Measurements from ENCODE around the gene CNTNAP2.

Gene CNTNAP2

GRCh38 chr7:147811923-147812322, 1695.3 kb downstream of the CNTNAP2 start:
- DNase-seq = no peak

DNA sequence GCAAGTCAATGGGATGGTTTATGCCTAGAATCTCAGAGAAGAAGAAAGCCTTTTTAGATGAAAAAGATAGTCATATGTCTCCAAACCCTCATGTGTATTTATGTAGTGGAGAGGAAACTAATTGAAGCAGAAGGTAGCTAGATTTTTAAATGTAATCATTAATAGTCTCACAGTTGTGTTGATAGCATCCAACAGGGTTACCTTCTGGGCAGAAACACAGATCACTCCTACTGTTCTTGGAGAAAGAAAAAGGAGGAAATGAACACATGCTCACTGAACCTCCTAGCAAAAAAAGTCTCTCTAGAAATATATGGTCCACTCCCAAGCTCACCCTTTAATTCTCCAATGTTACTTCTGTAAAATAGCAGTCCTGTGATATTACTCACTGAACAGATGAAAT, 1696.7 kb downstream of the CNTNAP2 start:
- no peak for DNase-seq

GRCh38 chr7:147818317-147818716, 1701.7 kb downstream of the CNTNAP2 start:
- DNase-seq = no peak

- no peak for DNase-seq
Measured at GRCh38 chr7:147824671-147825070, 1708.1 kb downstream of the CNTNAP2 start.

- DNase-seq = no peak
Measured at GRCh38 chr7:147829016-147829415, 1712.4 kb downstream of the CNTNAP2 start.

DNA sequence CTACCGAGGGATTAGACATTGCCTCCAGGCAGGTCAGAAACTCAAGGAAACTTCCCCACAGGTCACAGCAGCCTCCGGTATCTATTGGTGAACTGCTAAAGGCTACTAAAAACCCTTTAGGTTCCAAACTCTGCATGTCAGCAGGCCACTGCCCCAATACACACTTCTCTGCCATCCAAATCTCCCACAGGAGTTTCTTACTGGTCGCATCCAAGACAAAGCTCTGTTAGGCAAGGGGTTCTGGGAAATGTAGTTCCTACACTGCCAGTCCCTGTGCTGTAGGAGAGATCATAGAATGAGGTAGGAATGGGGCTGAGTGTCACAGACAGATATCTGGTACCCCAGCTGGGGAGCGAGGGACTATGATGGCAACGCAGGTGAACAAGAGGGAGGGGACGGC, 1717.0 kb downstream of the CNTNAP2 start:
- no peak for DNase-seq

DNA sequence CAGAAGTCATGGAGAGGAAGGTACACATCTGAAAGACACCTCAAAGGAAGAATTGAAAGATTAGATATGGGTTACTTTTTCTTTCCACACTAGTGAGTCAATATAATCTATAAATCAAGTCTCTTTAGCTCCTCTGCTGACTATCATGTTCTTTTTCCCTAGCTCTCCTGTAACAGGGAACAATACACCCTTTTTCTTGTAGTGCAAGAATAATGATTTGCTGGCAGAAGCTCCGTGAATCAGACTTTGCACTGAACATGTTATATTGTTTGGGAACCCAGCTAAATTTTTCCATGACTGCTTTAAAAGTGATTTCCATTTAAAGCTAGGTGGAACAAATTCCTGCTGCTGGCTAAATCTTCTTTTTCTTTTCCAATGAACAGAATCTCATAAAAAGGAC, 1717.4 kb downstream of the CNTNAP2 start:
- DNase-seq = no peak

GRCh38 chr7:147852833-147853232, 1736.2 kb downstream of the CNTNAP2 start:
- no peak for DNase-seq

DNA sequence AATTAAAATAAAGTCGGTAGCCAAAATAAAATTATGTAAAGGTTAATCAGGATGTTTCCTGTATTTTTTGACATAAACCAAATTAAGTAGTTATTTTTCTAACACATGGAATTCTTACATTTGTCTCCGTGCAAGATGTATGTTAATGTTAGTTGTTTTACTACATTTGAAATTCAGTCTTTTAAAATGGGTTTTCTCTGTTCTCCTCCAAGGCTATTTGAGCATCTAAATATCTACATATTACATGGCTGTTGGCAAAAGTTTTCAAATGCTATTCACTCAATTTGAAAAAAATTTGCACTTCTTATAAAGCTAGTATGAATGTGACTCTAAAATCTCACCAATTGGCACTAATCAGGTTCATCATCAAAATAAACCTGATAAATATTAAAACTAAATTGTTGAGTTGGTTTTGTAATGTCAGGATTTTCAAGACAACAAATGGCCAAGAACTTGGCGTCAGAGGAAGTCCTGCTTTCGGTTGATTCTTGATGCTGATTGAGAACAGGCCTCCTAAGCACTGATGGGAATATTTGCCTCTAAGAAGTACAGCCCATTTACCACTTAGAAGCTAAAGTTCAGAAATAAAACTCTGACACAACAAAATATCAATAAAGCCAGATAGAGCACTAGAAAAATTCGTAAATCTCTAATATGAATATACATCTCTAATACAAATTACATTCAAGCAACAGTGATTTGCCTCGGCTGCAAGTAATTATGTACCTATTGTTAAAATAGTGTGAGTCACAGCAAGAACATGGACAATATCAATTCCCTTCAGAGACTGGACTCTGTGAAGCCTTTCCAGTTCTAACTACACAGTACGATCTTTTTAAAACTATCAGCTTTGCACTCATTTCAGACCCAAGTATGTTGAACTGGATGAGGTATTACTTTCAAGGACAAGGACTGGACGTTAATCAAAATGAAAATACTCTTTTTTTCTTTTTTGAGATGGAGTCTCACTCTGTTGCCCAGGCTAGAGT, 1740.8 kb downstream of the CNTNAP2 start:
- no peak for DNase-seq

- DNase-seq = no peak
Measured at GRCh38 chr7:147858421-147858820, 1741.8 kb downstream of the CNTNAP2 start.

DNA sequence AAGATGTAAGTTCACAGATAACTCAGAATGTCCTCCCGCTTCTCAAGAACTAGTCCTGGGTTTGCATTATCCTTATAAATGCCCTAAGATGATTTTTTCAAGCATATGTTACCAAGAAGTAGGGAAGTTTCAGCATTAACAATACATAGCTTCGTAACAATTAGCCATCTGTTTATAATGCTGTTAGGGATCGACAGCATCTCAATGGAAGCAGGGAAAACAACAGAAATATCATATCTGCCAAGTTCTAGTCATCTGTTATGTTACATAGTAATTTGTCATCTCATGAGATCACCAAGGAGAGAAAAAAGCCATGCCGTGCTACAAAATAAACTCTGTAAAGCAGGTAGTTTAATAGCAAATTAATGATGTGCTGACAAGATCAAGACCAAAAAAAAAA, 1742.4 kb downstream of the CNTNAP2 start:
- DNase-seq = no peak

GRCh38 chr7:147859486-147859885, 1742.9 kb downstream of the CNTNAP2 start:
- no peak for DNase-seq

DNA sequence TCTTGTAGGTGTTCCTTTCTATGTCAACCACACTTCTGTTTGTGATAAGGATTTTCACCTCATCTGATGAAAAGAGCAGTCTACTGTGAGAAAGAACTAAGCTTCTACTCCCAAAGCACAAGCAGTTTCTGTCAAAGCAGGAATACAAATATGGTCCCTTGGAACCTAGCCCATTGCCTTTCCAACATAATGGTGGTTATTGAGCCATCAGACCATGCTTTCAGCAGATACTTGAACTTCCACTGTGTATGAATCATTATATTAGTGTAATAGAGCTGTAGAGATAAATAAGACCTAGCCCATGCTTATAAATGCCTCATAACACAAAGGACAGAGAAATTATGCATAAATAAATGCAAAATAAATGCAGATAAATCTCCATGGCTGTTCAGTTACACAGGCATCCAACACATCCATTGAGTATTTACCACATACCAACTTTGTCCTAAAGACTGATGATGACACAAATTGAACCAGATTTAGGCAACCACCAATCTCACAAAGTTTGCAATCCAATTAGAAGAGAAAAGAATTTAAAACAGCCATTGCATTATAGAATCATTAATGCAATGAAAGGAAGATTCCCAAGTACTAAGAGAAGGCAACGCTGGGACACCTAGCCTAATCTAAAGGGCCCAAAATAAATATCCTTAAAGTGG, 1744.6 kb downstream of the CNTNAP2 start:
- no peak for DNase-seq

GRCh38 chr7:147861945-147862344, 1745.3 kb downstream of the CNTNAP2 start:
- DNase-seq = no peak

GRCh38 chr7:147869456-147869855, 1752.9 kb downstream of the CNTNAP2 start:
- no peak for DNase-seq

DNA sequence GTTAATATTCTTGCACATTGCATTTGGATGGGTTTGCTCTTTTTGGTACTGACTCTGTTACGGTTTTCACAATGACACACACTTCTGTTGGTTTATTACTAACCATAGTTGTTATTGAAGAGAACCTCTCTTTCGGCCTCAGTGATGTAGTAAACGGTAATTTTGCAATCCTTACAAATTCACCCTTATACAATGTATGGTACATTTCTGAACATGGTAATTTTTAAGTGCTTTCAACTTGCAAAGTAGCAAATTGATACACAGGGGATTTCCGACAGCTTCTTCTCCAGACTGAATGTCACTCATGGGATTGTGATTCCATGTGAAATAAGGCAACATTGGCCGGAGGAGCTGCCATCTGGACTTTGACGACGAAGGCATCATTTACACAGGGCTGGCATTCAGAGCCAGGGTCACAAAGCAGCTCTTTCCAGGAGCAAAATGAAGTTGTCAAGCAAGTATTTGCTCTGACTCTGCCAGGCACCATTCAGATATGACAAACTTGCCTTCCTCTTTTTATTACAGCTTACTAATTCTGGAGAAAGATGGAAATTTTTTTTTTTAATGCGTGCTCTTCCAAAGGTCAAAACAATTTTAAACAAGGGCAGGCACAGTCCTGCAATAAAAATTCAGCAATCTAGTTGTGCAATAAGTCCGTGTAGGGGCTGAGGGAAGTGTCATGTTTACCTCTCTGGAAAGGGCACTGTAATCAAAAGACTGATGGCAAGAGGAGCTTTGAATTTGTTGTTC, 1762.5 kb downstream of the CNTNAP2 start:
- no peak for DNase-seq

- no peak for DNase-seq
Measured at GRCh38 chr7:147885869-147886268, 1769.3 kb downstream of the CNTNAP2 start.

DNA sequence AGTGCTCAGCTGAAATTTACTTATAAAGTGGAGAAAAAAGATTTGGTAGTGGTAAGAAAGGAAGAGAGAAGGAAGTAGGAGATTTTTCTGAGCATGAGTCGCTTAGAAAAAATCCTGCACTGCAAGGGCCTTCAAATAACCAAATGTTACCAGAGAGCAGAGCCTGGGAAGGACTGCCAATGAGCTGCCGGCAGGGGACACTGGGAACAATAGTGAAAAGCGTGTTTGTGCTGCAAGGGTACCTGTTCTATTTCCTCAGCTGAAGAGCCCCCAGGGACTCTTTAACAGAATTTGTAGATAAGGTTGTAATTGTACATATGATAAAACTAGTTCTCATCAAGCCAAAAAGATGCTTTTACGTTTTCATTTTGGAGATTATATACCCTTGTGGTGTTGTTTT, 1777.7 kb downstream of the CNTNAP2 start:
- DNase-seq = no peak

- no peak for DNase-seq
Measured at GRCh38 chr7:147896121-147896520, 1779.5 kb downstream of the CNTNAP2 start.

DNA sequence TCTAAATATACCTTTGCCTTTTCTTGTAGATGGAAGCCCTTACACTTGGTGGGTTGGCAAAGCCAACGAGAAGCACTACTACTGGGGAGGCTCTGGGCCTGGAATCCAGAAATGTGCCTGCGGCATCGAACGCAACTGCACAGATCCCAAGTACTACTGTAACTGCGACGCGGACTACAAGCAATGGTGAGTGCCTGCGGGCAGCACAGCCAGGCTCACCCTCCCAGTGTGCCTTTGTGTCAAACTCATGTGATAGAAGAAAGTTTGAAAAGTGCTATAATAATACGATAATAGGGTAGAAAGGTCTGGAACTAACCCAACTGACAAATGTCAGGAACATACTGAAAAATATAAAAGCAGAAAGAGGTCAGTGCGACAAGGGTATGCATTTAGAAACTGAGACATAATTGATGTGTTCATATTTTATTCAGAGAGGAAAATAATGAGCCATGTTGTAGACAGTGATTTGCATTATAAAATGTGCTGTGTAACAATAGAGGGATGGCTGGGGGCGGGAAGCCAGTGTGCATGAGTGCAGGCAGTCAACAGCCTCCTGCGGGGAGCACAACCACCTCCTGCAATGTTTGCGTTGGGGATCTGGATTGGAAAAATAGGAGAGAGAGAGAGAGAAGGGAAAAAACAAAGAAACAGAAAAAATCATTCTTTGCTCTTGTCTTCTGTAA, 1787.1 kb downstream of the CNTNAP2 start:
- no peak for DNase-seq

DNA sequence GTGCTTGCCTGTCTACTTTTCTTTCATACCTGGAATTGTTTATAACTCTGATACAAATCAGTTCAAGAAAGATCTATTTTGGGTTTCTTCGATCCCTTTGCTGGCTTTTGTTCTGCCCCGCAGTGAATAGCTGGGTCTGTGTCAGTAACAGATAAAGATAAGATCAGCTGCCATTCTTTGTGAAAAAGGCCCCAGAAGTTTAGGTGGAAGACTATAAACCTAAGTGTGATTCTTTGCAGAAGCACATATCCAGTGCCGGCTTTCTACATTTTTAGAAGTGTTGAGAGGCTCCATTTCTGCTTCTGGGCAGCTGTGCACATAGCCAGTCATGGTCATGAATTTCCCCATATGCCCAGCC, 1787.6 kb downstream of the CNTNAP2 start:
- no peak for DNase-seq

GRCh38 chr7:147909431-147910148, 1793.0 kb downstream of the CNTNAP2 start:
- no peak for DNase-seq
